GM10266 (cell line): ENCODE data around the gene KDM4C.
"Not testable (repeated sequence)": the region's sequence is repeated elsewhere in the genome, so short reads cannot be mapped to it uniquely, and the experiment has no call there.

ENCODE experiments used
- DNase-seq: peaks from one replicate; pipeline ENCODE4 v3.0.0; 2012; ENCODE audit errors: extremely low spot score
- TF ChIP-seq, protein P1 (sequence below): IDR thresholded peaks from 2 replicates; pipeline ENCODE4 v1.5.1; 2012; ENCODE audit warnings: mild to moderate bottlenecking, low read depth; ENCODE audit not compliant: control insufficient read depth, insufficient read depth; ENCODE audit errors: missing control alignments

KDM4C gene

DNA sequence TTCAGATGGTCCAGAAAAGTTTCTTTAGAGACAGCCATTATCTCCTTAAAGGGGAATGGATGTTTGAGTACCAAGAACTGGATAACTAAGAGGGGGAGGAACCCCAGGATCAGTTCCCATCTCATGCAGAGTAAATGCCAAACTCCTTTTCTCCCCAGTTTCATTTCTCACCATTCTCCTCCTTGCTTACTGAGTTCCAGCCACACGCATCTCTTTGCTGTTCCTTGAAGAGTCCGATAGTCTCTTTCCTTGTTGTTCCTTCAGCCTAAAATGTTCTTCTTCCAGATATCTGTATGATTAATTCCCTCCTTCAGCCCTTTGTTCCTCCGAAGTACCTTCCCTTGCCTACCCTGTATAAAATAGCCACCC, 30.0 kb downstream of the KDM4C start:
- TF ChIP-seq, protein P1, sequence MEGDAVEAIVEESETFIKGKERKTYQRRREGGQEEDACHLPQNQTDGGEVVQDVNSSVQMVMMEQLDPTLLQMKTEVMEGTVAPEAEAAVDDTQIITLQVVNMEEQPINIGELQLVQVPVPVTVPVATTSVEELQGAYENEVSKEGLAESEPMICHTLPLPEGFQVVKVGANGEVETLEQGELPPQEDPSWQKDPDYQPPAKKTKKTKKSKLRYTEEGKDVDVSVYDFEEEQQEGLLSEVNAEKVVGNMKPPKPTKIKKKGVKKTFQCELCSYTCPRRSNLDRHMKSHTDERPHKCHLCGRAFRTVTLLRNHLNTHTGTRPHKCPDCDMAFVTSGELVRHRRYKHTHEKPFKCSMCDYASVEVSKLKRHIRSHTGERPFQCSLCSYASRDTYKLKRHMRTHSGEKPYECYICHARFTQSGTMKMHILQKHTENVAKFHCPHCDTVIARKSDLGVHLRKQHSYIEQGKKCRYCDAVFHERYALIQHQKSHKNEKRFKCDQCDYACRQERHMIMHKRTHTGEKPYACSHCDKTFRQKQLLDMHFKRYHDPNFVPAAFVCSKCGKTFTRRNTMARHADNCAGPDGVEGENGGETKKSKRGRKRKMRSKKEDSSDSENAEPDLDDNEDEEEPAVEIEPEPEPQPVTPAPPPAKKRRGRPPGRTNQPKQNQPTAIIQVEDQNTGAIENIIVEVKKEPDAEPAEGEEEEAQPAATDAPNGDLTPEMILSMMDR, result no peak
- DNase-seq, result no peak

DNA sequence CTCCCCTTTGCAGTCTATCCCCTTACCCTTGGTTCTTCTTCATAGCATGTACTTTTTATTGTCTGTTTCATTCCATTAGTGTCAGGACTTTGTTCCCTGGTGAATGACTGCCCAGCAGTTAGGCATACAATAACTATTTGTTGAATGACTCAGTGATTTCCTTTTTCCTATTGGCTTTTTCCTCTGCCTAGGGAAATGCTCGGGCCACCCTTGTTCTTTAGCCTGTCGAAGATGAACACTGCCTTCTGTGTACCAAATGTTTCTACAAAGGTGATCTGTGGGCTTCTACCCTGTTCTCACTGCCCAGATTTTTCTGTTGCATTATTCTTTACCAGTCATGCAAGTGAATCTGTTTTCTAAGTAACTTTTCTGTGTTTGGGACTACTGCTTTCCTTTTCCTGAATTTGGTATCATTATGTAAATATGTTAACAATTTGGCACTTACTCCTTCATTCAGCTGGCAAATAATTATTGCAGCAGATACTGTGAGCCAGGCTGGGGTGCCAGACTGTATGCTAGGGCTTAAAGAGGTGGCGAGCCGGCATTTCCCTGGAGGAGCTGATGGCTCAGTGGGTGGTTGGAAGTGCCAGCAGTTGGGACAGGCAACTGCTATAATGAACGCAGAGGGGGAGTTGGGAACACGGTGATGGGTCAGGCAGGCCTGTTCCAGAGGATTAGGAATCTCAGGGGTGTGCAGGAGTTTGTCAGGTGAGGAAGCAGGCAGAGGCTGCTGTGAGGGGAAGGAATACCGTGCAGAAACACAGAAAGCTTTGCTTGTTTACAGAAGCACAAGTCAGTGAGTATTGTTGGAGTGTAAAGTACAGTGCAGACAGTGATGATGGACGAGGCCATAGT, 30.6 kb downstream of the KDM4C start:
- TF ChIP-seq, protein P1, result no peak
- no peak for DNase-seq

DNA sequence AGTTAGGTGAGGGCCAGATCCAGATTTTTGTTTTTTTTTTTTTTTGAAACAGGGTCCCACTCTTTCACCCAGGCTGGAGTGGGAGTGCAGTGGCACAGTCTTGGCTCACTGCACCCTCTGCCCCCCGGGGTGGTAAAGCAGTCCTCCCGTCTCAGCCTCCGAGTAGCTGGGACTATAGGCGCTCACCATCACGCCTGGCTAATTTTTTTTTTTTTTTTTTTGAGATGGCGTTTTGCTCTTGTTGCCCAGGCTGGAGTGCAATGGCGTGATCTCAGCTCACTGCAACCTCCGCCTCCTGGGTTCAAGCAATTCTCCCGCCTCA, 31.2 kb downstream of the KDM4C start:
- DNase-seq, result not testable (repeated sequence)

DNA sequence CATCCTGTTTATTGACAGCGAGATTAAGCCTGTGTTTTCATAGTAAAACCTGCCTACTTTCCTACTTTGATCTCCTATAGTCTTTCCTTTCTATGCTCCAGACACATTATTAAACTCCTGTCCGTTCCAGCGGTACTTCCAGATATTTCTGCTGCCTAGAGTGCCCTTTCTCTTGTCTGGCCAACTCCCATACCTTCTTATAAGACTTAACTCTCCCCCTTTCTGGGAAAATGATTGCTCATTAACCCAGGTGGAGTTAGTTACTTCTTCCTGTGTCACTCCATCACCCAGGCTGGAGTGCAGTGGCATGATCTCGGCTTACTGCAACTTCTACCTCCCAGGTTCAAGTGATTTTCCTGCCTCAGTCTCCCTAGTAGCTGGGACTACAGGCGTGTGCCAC, 33.1 kb downstream of the KDM4C start:
- TF ChIP-seq, protein P1, result no peak
- DNase-seq, result no peak

DNA sequence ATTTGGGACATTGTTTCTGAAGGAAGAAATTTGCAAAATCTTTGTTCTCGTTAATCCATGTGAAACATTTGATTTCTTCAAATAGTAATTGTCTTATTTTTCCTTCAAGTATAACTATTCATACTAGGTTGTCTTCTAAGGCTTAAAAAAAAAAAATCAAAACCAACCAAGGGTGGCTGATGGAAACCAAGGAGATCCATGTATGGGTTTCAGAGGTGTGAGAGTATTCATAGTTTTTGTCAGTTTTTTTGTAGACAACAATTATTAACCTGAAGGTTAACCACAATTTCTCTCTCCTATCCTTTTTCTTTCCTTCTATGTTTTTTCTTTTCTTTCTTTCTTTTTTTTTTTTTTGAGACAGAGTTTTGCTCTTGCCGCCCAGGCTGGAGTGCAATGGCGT, 35.4 kb downstream of the KDM4C start:
- TF ChIP-seq, protein P1, result no peak
- DNase-seq, result no peak

DNA sequence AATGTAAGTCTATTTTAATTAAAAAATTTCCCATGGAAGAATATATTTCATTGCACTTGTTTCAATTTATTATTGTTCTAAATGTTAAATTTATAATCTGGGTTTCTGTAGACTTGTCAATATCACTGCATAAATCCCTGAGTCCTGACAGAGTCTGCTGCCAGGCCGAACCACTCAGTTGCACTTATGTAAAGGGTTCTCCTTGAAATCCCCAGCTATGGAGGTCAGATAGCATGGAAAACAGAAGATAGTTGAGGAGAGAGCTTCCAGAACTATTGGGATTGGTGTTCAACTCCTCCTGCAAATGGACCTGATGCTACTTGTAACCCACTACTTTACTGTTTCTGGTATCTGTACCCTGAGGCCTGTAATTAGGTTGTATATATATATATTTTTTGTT, 37.2 kb downstream of the KDM4C start:
- TF ChIP-seq, protein P1, result no peak
- DNase-seq, result no peak

DNA sequence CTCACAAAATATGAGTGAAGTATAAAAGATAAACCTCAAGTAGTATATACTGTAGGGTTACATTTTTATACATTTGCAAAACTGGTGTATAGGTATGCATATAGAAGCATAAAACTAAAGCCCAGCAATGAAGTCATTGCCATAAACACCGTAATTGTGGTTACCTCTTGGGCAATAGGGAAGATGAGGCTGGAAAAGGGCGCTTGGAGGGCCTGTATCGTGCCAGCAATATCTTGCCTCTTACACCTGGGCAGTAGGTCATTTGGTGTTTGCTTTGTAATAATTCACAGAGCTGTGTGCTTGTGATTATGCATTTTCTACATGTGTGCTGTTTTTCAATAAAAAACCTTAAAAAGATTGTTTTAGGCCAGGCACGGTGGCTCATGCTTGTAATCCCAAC, 45.2 kb downstream of the KDM4C start:
- no peak for DNase-seq
- TF ChIP-seq, protein P1, result no peak

DNA sequence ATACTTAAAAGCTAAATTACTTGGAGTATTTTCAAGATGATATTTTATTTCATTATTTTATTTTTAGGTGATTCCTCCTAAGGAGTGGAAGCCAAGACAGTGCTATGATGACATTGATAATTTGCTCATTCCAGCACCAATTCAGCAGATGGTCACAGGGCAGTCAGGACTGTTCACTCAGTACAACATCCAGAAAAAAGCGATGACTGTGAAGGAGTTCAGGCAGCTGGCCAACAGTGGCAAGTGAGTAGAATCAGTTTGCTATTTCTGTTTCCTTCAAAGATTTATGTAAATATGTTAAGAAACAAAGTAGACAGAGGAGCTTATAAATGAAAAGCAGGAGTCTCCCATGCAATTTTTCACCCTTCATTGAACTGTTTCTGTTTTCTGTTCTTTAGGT, 47.8 kb downstream of the KDM4C start:
- no peak for DNase-seq

DNA sequence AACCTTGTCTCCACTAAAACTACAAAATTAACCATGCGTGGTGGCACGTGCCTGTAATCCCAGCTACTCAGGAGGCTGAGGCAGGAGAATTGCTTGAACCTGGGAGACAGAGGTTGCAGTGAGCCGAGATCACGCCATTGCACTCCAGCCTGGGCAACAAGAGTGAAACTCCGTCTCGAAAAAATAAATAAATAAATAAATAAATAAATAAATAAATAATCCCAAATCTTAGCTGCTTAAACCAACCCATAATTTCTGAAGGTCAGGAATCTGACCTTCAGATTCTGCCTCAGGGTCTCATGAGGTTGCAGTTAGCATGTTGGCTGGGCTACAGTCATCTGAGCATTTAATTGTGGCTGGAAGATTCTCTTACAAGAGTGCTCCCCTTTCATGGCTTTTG, 48.5 kb downstream of the KDM4C start:
- not testable (repeated sequence) for DNase-seq

More for the DNA sequence above, 47.8 kb downstream of the KDM4C start:
- TF ChIP-seq, protein P1, result no peak

DNA sequence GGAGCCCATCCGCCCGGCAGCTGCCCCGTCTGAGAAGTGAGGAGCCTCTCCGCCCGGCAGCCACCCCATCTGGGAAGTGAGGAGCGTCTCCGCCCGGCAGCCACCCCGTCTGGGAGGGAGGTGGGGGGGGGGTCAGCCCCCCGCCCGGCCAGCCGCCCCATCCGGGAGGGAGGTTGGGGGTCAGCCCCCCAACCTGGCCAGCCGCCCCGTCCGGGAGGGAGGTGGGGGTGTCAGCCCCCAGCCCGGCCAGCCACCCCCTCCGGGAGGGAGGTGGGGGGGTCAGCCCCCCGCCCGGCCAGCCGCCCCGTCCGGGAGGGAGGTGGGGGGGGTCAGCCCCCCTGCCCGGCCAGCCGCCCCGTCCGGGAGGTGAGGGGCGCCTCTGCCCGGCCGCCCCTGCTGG, 49.9 kb downstream of the KDM4C start:
- DNase-seq, result not testable (repeated sequence)
